Measurements from ENCODE around the gene BBS12.

Gene BBS12

GRCh38 chr4:122749704-122750454 lies 17.4 kb downstream of the BBS12 start (continued):
- no peak for TF ChIP-seq TSHZ2 (CRISPR knock-in tag; IDR thresholded peaks at IDR 0.05)
- no peak for TF ChIP-seq SNAI2 (CRISPR knock-in tag; IDR thresholded peaks at IDR 0.05)
- TF ChIP-seq CSDC2 (CRISPR knock-in tag; IDR thresholded peaks at IDR 0.05), result no peak

GRCh38 chr4:122755675-122756074 lies 23.2 kb downstream of the BBS12 start:
- TF ChIP-seq ZNF565 (CRISPR knock-in tag; conservative IDR thresholded peaks at IDR 0.05; ENCODE audit: low read depth), result no peak
- no peak for TF ChIP-seq ESRRG (CRISPR knock-in tag; IDR thresholded peaks at IDR 0.05)
- no peak for TF ChIP-seq SNAI2 (CRISPR knock-in tag; IDR thresholded peaks at IDR 0.05)
- ATAC-seq, result no peak

GRCh38 chr4:122758033-122758432 lies 25.5 kb downstream of the BBS12 start:
- peak; percentile 39 for ATAC-seq
- TF ChIP-seq POU6F1 (CRISPR knock-in tag; IDR thresholded peaks at IDR 0.05; ENCODE audit: borderline replicate concordance, low read depth) (no peak), ARNTL (CRISPR knock-in tag; IDR thresholded peaks at IDR 0.05; ENCODE audit: borderline replicate concordance, low read depth) (no peak), OSR1 (CRISPR knock-in tag; IDR thresholded peaks at IDR 0.05) (no peak), ZFP30 (CRISPR knock-in tag; IDR thresholded peaks at IDR 0.05) (no peak), SNAI2 (CRISPR knock-in tag; IDR thresholded peaks at IDR 0.05) (no peak), CSDC2 (CRISPR knock-in tag; IDR thresholded peaks at IDR 0.05) (no peak), TCF4 (CRISPR knock-in tag; IDR thresholded peaks at IDR 0.05; ENCODE audit: borderline replicate concordance) (no peak)

- TF ChIP-seq ZNF8 (CRISPR knock-in tag; IDR thresholded peaks at IDR 0.05) (no peak), CREB5 (CRISPR knock-in tag; IDR thresholded peaks at IDR 0.05; ENCODE audit: low read depth) (no peak), TCF4 (CRISPR knock-in tag; IDR thresholded peaks at IDR 0.05; ENCODE audit: borderline replicate concordance) (no peak), ZC3H10 (CRISPR knock-in tag; IDR thresholded peaks at IDR 0.05) (no peak), ZFP3 (CRISPR knock-in tag; IDR thresholded peaks at IDR 0.05) (no peak), ZFP30 (CRISPR knock-in tag; IDR thresholded peaks at IDR 0.05) (no peak), PATZ1 (CRISPR knock-in tag; IDR thresholded peaks at IDR 0.05; ENCODE audit: borderline replicate concordance) (no peak), ESRRG (CRISPR knock-in tag; IDR thresholded peaks at IDR 0.05) (no peak), OSR1 (CRISPR knock-in tag; IDR thresholded peaks at IDR 0.05) (no peak), RARB (CRISPR knock-in tag; IDR thresholded peaks at IDR 0.05) (no peak), PPARA (CRISPR knock-in tag; IDR thresholded peaks at IDR 0.05; ENCODE audit: borderline replicate concordance) (no peak), TSHZ2 (CRISPR knock-in tag; IDR thresholded peaks at IDR 0.05) (no peak), CSDC2 (CRISPR knock-in tag; IDR thresholded peaks at IDR 0.05) (no peak), TOX (CRISPR knock-in tag; IDR thresholded peaks at IDR 0.05; ENCODE audit: borderline replicate concordance) (no peak), ISL1 (CRISPR knock-in tag; IDR thresholded peaks at IDR 0.05) (no peak), POU6F1 (CRISPR knock-in tag; IDR thresholded peaks at IDR 0.05; ENCODE audit: borderline replicate concordance, low read depth) (no peak), GLIS3 (CRISPR knock-in tag; IDR thresholded peaks at IDR 0.05) (no peak), ZNF565 (CRISPR knock-in tag; conservative IDR thresholded peaks at IDR 0.05; ENCODE audit: low read depth) (no peak), ARNTL (CRISPR knock-in tag; IDR thresholded peaks at IDR 0.05; ENCODE audit: borderline replicate concordance, low read depth) (no peak)
- ATAC-seq, result 0 out of 3 replicates have a peak, but pooled peaks have one; percentile 23
Observed at GRCh38 chr4:122759639-122760310, 27.3 kb downstream of the BBS12 start.

All from SK-N-SH treated with all-trans-retinoic acid at 6 μM for 48 hours (cell line).